Esophagus muscularis mucosa (tissue), 4 donors: ENCODE data around the gene RGL3.

Experiments used
- EP300 ChIP-seq: sonication (generic); formaldehyde crosslinking; IDR thresholded peaks from one replicate; pipeline ENCODE4 v1.6.1; 2017; ENCODE audit warnings: antibody characterized with exemption
- POLR2A ChIP-seq: fragments of 450-650 bp; IDR thresholded peaks from one replicate; pipeline ENCODE4 v1.6.1; 2017; ENCODE audit warnings: antibody characterized with exemption, moderate library complexity, mild to moderate bottlenecking, low read depth
- POLR2AphosphoS5 ChIP-seq, 2 donors: sonication (generic); formaldehyde crosslinking; IDR thresholded peaks; one replicate each; pipeline ENCODE4 v1.6.1; 2017; ENCODE audit warnings: antibody characterized with exemption in 2 of 2
- TF ChIP-seq, protein P1 (sequence below), 3 experiments: fragments of 200-600 bp in 2 of 3; fragments of 450-650 bp in 1 of 3; sonication (generic) in 2 of 3; IDR thresholded peaks; one replicate each; pipeline ENCODE4 v1.5.1; 2017 to 2019; ENCODE audit warnings: antibody characterized with exemption in 3 of 3, mild to moderate bottlenecking in 2 of 3, moderate library complexity in 1 of 3

DNA sequence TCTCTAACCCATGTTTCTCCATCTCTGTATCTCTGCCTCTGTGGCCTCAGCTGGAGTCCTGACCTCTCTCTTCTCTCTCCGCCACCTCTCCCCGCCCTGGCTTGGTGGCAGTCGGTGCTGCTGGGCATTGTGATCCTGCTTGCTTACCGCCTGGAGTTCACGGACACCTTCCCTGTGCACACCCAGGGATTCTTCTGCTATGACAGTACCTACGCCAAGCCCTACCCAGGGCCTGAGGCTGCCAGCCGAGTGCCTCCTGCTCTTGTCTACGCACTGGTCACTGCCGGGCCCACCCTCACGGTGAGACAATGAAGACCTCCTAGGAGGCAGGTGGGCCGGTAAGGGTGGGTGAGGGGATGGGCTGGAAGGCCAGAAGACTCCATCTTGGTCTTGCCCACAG, 59.7 kb downstream of the RGL3 start:
- TF ChIP-seq, protein P1, sequence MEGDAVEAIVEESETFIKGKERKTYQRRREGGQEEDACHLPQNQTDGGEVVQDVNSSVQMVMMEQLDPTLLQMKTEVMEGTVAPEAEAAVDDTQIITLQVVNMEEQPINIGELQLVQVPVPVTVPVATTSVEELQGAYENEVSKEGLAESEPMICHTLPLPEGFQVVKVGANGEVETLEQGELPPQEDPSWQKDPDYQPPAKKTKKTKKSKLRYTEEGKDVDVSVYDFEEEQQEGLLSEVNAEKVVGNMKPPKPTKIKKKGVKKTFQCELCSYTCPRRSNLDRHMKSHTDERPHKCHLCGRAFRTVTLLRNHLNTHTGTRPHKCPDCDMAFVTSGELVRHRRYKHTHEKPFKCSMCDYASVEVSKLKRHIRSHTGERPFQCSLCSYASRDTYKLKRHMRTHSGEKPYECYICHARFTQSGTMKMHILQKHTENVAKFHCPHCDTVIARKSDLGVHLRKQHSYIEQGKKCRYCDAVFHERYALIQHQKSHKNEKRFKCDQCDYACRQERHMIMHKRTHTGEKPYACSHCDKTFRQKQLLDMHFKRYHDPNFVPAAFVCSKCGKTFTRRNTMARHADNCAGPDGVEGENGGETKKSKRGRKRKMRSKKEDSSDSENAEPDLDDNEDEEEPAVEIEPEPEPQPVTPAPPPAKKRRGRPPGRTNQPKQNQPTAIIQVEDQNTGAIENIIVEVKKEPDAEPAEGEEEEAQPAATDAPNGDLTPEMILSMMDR (IDR thresholded peaks at IDR 0.05), result no peak
- TF ChIP-seq EP300, result no peak
- no peak for TF ChIP-seq POLR2A
- no peak for TF ChIP-seq POLR2AphosphoS5 (IDR thresholded peaks at IDR 0.05)
